IMR-90 (cell line): ENCODE measurements around the gene EZR. TPM values are rescaled to one million over a fixed set of nuclear protein-coding genes. Genes with fewer than 3 reads are reported as not detected.

Experiments
- ATAC-seq: fragments of 200-7000 bp; cut with Tn5 transposase; 2 replicates; pipeline ENCODE4 v1.9.1; 2020; ENCODE audit warnings: low read depth, mild to moderate bottlenecking, moderate library complexity
- BruUV-seq: library from RNA; stranded (reverse); fragments of 400-500 nt; replicated peaks from 2 replicates; lab custom pipeline; 2021; lab: Mats Ljungman, UMichigan
- CTCF ChIA-PET: fragments of 300-600 bp; formaldehyde crosslinking; extraction: SDS; loops from one replicate; lab custom pipeline; 2021; ENCODE audit warnings: antibody characterized with exemption; lab: Yijun Ruan, JAX
- POLR2A ChIA-PET: fragments of 300-600 bp; sonication (Branson Sonifier 250); formaldehyde crosslinking; loops from one replicate; lab custom pipeline; 2022; ENCODE audit warnings: antibody characterized with exemption; ENCODE audit not compliant: unreplicated experiment; lab: Charles Lee
- DNase-seq: peaks from one replicate; pipeline ENCODE4 v3.0.0; 2013
- H2AFZ ChIP-seq: replicated peaks from 2 replicates; pipeline ENCODE3; 2013; ENCODE audit warnings: low read length, mild to moderate bottlenecking; ENCODE audit not compliant: poor library complexity
- H2AK5ac ChIP-seq: 2 replicates; pipeline ENCODE4 v1.6.1; 2013; ENCODE audit warnings: low read depth, low read length, inconsistent platforms
- H2AK9ac ChIP-seq: replicated peaks from 2 replicates; pipeline ENCODE3; 2013; ENCODE audit warnings: mild to moderate bottlenecking, low read depth, low read length, moderate library complexity; ENCODE audit not compliant: poor library complexity
- H2BK120ac ChIP-seq: 2 replicates; pipeline ENCODE4 v1.6.1; 2013; ENCODE audit warnings: low read depth, low read length, inconsistent platforms
- H2BK15ac ChIP-seq: 3 replicates; pipeline ENCODE4 v1.6.1; 2013; ENCODE audit warnings: low read depth, low read length, inconsistent platforms
- H2BK20ac ChIP-seq: 2 replicates; pipeline ENCODE4 v1.6.1; 2013; ENCODE audit warnings: low read depth, mild to moderate bottlenecking, inconsistent platforms, low read length, moderate library complexity
- H2BK5ac ChIP-seq: 2 replicates; pipeline ENCODE4 v1.6.1; 2013; ENCODE audit warnings: mild to moderate bottlenecking, low read depth, low read length, inconsistent platforms; ENCODE audit not compliant: poor library complexity, severe bottlenecking
- H3K14ac ChIP-seq: replicated peaks from 2 replicates; pipeline ENCODE4 v1.6.1; 2013; ENCODE audit warnings: low read depth, low read length, inconsistent platforms
- H3K18ac ChIP-seq: 2 replicates; pipeline ENCODE4 v1.6.1; 2013; ENCODE audit warnings: low read depth, low read length, control low read depth
- H3K23ac ChIP-seq: 2 replicates; pipeline ENCODE4 v1.6.1; 2013; ENCODE audit warnings: low read depth, low read length, inconsistent platforms
- H3K27ac ChIP-seq: 2 replicates; pipeline ENCODE4 v1.5.1; 2013; ENCODE audit warnings: mild to moderate bottlenecking, control low read depth, low read length; ENCODE audit not compliant: insufficient read depth
- H3K27me3 ChIP-seq: 2 replicates; pipeline ENCODE4 v1.6.1; 2013; ENCODE audit warnings: low read length; ENCODE audit not compliant: control insufficient read depth, insufficient read depth
- H3K36me3 ChIP-seq: 2 replicates; pipeline ENCODE4 v1.6.1; 2013; ENCODE audit warnings: low read length, mixed read lengths; ENCODE audit not compliant: control insufficient read depth, insufficient read depth
- H3K4ac ChIP-seq: 2 replicates; pipeline ENCODE4 v1.6.1; 2013; ENCODE audit warnings: low read depth, low read length, inconsistent platforms
- H3K4me1 ChIP-seq: 2 replicates; pipeline ENCODE4 v1.6.1; 2013; ENCODE audit warnings: low read length, mixed read lengths; ENCODE audit not compliant: control insufficient read depth, insufficient read depth
- H3K4me2 ChIP-seq: 2 replicates; pipeline ENCODE4 v1.6.1; 2013; ENCODE audit warnings: low read depth, mild to moderate bottlenecking, control low read depth, low read length, moderate library complexity
- H3K4me3 ChIP-seq: 2 replicates; pipeline ENCODE4 v1.5.1; 2013; ENCODE audit warnings: low read depth, mild to moderate bottlenecking, control low read depth, low read length, moderate library complexity; ENCODE audit not compliant: insufficient read depth
- H3K56ac ChIP-seq: 2 replicates; pipeline ENCODE4 v1.6.1; 2013; ENCODE audit warnings: low read length, inconsistent platforms; ENCODE audit not compliant: insufficient read depth; ENCODE audit errors: extremely low read depth
- H3K79me1 ChIP-seq, 2 experiments: 2 replicates each; pipeline ENCODE4 v1.6.1; 2013; ENCODE audit warnings: low read length in 2 of 2, inconsistent platforms in 1 of 2, low read depth in 1 of 2
- H3K9ac ChIP-seq: 2 replicates; pipeline ENCODE4 v1.6.1; 2013; ENCODE audit warnings: low read depth, low read length, control low read depth
- H3K9me1 ChIP-seq: 2 replicates; pipeline ENCODE4 v1.6.1; 2013; ENCODE audit warnings: low read length, inconsistent platforms; ENCODE audit not compliant: insufficient read depth
- H3K9me3 ChIP-seq: 2 replicates; pipeline ENCODE4 v1.6.1; 2013; ENCODE audit warnings: low read length; ENCODE audit not compliant: control insufficient read depth, insufficient read depth
- H4K20me1 ChIP-seq: 2 replicates; pipeline ENCODE4 v1.6.1; 2013; ENCODE audit warnings: low read length, inconsistent platforms; ENCODE audit not compliant: insufficient read depth
- H4K5ac ChIP-seq: 2 replicates; pipeline ENCODE4 v1.6.1; 2013; ENCODE audit warnings: mild to moderate bottlenecking, low read depth, low read length, control low read depth
- H4K8ac ChIP-seq, 2 experiments: 2 replicates each; pipeline ENCODE4 v1.6.1; 2013; ENCODE audit warnings: low read depth in 2 of 2, low read length in 2 of 2, control low read depth in 1 of 2, inconsistent platforms in 1 of 2
- H4K91ac ChIP-seq: 2 replicates; pipeline ENCODE4 v1.6.1; 2013; ENCODE audit warnings: low read depth, low read length, inconsistent platforms; ENCODE audit not compliant: insufficient read depth
- CEBPB ChIP-seq: IDR thresholded peaks from 2 replicates; pipeline ENCODE4 v1.6.1; 2012; ENCODE audit warnings: low read depth, low read length, improper control_type of control experiment
- CHD1 ChIP-seq: IDR thresholded peaks from 2 replicates; pipeline ENCODE4 v1.6.1; 2012; ENCODE audit warnings: low read depth, low read length, improper control_type of control experiment
- FOS ChIP-seq: fragments of 150-350 bp; IDR thresholded peaks from 2 replicates; pipeline ENCODE4 v1.6.1; 2016; ENCODE audit warnings: low read depth, low read length
- MAFK ChIP-seq: IDR thresholded peaks from 2 replicates; pipeline ENCODE4 v1.6.1; 2012; ENCODE audit warnings: low read depth, low read length, improper control_type of control experiment
- MAZ ChIP-seq: IDR thresholded peaks from 2 replicates; pipeline ENCODE4 v1.6.1; 2012; ENCODE audit warnings: low read depth, mild to moderate bottlenecking, low read length, improper control_type of control experiment, moderate library complexity, borderline replicate concordance
- NFE2L2 ChIP-seq: fragments of 150-350 bp; IDR thresholded peaks from 2 replicates; pipeline ENCODE4 v1.6.1; 2016; ENCODE audit warnings: low read depth, mild to moderate bottlenecking, low read length
- POLR2A ChIP-seq: IDR thresholded peaks from 2 replicates; pipeline ENCODE4 v1.6.1; 2012; ENCODE audit warnings: mild to moderate bottlenecking, low read depth, low read length
- RCOR1 ChIP-seq: IDR thresholded peaks from 2 replicates; pipeline ENCODE4 v1.6.1; 2012; ENCODE audit warnings: mild to moderate bottlenecking, low read length, improper control_type of control experiment; ENCODE audit not compliant: insufficient replicate concordance
- RFX5 ChIP-seq: IDR thresholded peaks from 2 replicates; pipeline ENCODE4 v1.8.0; 2012; ENCODE audit warnings: low read depth, mild to moderate bottlenecking, low read length, moderate library complexity
- SMC3 ChIP-seq: fragments of 150-350 bp; IDR thresholded peaks from 2 replicates; pipeline ENCODE4 v1.6.1; 2016; ENCODE audit warnings: low read depth, mild to moderate bottlenecking, antibody characterized with exemption, low read length, moderate library complexity
- WGBS, 2 experiments: methylation state at CpG; one replicate each; pipeline versions ENCODE4 v1.1.5 to v1.1.7; 2013; ENCODE audit warnings: missing lambda C conversion rate in 2 of 2; ENCODE audit not compliant: insufficient read length in 1 of 2; ENCODE audit errors: extremely low coverage in 2 of 2; 5-methylcytosine and 5-hydroxymethylcytosine counted together
- dilution Hi-C: fragments of 300-500 bp; cut with HindIII; formaldehyde crosslinking; loops from one replicate; pipeline ENCODE4 v1.14.3; 2018; ENCODE audit warnings: low sequenced_read_pairs; ENCODE audit not compliant: unreplicated experiment
- in situ Hi-C: fragments of 300-500 bp; cut with MboI; formaldehyde crosslinking; loops from 3 replicates; pipeline ENCODE4 v1.14.3; 2019; ENCODE audit warnings: low sequenced_read_pairs, inconsistent platforms, mixed read lengths
- intact Hi-C: fragments of 100-400 bp; cut with micrococcal nuclease; formaldehyde crosslinking; loops from 2 replicates; pipeline ENCODE4 v1.10.0; 2022
- polyA plus RNA-seq, 3 experiments: library from polyadenylated mRNA; depleted of rRNA; stranded (reverse); fragments of >200 nt; gene quantifications; 2 replicates each; pipeline ENCODE4 v1.2.3, GENCODE V29; 2012; ENCODE audit warnings: low replicate concordance in 1 of 3
- total RNA-seq: library from RNA; depleted of rRNA; stranded (reverse); fragments of >200 nt; gene quantifications from 2 replicates; pipeline ENCODE4 v1.2.3, GENCODE V29; 2012
- TF ChIP-seq, protein P1 (sequence below): fragments of 150-350 bp; IDR thresholded peaks from 2 replicates; pipeline ENCODE4 v1.6.1; 2016; ENCODE audit warnings: low read depth, mild to moderate bottlenecking, low read length, moderate library complexity, borderline replicate concordance
- TF ChIP-seq, protein P2 (sequence below): conservative IDR thresholded peaks from 2 replicates; pipeline ENCODE4 v1.5.1; 2012; ENCODE audit warnings: mild to moderate bottlenecking, low read depth, low read length, improper control_type of control experiment
- TF ChIP-seq, protein P3 (sequence below): fragments of 150-350 bp; IDR thresholded peaks from 2 replicates; pipeline ENCODE4 v1.6.1; 2017; ENCODE audit warnings: mild to moderate bottlenecking, antibody characterized with exemption, low read length, low read depth

Gene EZR
- total and polyA plus RNA-seq, 2 of the 4 experiments (the other 2 are of a cell fraction) = 83.8 to 145 TPM

DNA sequence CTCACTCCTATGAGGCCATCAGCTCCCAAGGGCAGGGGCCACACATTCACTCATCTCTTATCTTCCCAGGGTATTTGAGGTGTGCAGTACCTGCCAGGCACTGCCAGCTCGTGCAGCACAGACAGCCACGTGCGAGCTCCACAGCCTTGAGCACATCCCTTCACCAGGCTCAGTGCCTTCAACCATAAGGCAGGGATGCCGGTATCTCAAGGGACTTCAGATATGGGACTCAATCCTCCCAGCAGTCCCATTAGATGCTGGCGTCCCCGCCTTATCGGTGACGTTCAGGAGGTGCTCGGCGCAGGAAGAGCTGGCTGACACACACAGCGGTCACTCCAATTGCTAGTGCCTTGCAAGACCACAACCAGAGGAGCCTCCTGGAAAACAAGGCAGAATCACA lies 47.0 kb downstream of the EZR start:
- Histone ChIP-seq H3K4me3 (no peak overlapping the region), H3K23ac (no peak overlapping the region), H3K4ac (no peak overlapping the region), H4K8ac (no peak overlapping the region), H2BK15ac (no peak overlapping the region), H4K91ac (no peak overlapping the region), H2AK9ac (no peak overlapping the region), H3K27me3 (no peaks in the 10 kb centered on the region), H3K56ac (no peak overlapping the region), H3K4me2 (no peak overlapping the region), H3K9me1 (peaks cover 10% of the 10 kb centered on the region; the same call in 1 of the 2 replicates), H3K36me3 (peaks cover 67% of the 10 kb centered on the region), H2BK20ac (no peak overlapping the region), H3K4me1 (no peaks in the 10 kb centered on the region), H4K20me1 (no peaks in the 10 kb centered on the region), H4K5ac (no peak overlapping the region), H3K9ac (no peak overlapping the region), H3K27ac (no peak overlapping the region), H3K79me1 (peaks cover 11 to 17% of the 10 kb centered on the region in 2 experiments), H3K9me3 (no peaks in the 10 kb centered on the region), H2BK120ac (no peak overlapping the region), H3K14ac (no peak overlapping the region), H3K18ac (no peak overlapping the region), H2AK5ac (no peak overlapping the region), H2AFZ (no peak overlapping the region), H2BK5ac (no peak overlapping the region)
- ChIA-PET POLR2A (no interaction called here), CTCF (interaction anchor here (0.6 kb wide), 1 partner anchor 174 kb away, joined by 3 read pairs; no protein-coding TSS in a partner anchor)
- no peak for ATAC-seq
- WGBS, 2 experiments = 88% methylated on average over 5 of the region's 11 CpGs; no CpG with 5 or more reads in 1 of the 2 experiments
- DNase-seq = no peak
- intact Hi-C loops = no loop called here
- BruUV-seq = no TSS peak
- in situ Hi-C loops = no loop called here
- dilution Hi-C loops = no loop called here
- TF ChIP-seq, protein P1, sequence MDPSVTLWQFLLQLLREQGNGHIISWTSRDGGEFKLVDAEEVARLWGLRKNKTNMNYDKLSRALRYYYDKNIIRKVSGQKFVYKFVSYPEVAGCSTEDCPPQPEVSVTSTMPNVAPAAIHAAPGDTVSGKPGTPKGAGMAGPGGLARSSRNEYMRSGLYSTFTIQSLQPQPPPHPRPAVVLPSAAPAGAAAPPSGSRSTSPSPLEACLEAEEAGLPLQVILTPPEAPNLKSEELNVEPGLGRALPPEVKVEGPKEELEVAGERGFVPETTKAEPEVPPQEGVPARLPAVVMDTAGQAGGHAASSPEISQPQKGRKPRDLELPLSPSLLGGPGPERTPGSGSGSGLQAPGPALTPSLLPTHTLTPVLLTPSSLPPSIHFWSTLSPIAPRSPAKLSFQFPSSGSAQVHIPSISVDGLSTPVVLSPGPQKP = no peak
- no peak for TF ChIP-seq CEBPB
- no peak for TF ChIP-seq MAFK
- TF ChIP-seq RCOR1 = no peak
- TF ChIP-seq NFE2L2 = no peak
- no peak for TF ChIP-seq POLR2A
- TF ChIP-seq FOS = no peak
- TF ChIP-seq MAZ = no peak
- no peak for TF ChIP-seq RFX5
- TF ChIP-seq SMC3 = no peak
- TF ChIP-seq, protein P2, sequence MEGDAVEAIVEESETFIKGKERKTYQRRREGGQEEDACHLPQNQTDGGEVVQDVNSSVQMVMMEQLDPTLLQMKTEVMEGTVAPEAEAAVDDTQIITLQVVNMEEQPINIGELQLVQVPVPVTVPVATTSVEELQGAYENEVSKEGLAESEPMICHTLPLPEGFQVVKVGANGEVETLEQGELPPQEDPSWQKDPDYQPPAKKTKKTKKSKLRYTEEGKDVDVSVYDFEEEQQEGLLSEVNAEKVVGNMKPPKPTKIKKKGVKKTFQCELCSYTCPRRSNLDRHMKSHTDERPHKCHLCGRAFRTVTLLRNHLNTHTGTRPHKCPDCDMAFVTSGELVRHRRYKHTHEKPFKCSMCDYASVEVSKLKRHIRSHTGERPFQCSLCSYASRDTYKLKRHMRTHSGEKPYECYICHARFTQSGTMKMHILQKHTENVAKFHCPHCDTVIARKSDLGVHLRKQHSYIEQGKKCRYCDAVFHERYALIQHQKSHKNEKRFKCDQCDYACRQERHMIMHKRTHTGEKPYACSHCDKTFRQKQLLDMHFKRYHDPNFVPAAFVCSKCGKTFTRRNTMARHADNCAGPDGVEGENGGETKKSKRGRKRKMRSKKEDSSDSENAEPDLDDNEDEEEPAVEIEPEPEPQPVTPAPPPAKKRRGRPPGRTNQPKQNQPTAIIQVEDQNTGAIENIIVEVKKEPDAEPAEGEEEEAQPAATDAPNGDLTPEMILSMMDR = no peak
- no peak for TF ChIP-seq CHD1
- TF ChIP-seq, protein P3, sequence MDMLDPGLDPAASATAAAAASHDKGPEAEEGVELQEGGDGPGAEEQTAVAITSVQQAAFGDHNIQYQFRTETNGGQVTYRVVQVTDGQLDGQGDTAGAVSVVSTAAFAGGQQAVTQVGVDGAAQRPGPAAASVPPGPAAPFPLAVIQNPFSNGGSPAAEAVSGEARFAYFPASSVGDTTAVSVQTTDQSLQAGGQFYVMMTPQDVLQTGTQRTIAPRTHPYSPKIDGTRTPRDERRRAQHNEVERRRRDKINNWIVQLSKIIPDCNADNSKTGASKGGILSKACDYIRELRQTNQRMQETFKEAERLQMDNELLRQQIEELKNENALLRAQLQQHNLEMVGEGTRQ = no peak
